Naive B cell (primary cell): ENCODE measurements around the gene PNMA6F. TPM values are rescaled to one million over a fixed set of nuclear protein-coding genes. Genes with fewer than 3 reads are reported as not detected.
A peak's percentile ranks its signal among the peaks of the same experiment; 100 is the strongest.

Source experiments
- ATAC-seq, 2 donors: fragments of 150-1000 bp; cut with Tn5 transposase; 2 replicates each; pipeline ENCODE4 v1.10.0; 2021; ENCODE audit warnings: low read depth in 2 of 2, mild to moderate bottlenecking in 2 of 2, moderate library complexity in 2 of 2
- DNase-seq: peaks from one replicate; pipeline ENCODE4 v3.0.0; 2022
- H3K27ac Mint-ChIP-seq, 6 donors: one replicate each; pipeline ENCODE4 v1.8.0; 2020 to 2022; ENCODE audit warnings: mild to moderate bottlenecking in 6 of 6, mixed read lengths in 6 of 6, moderate library complexity in 5 of 6, inconsistent platforms in 2 of 6
- H3K27me3 Mint-ChIP-seq, 3 donors: one replicate each; pipeline ENCODE4 v1.8.0; 2021 to 2022; ENCODE audit warnings: mixed read lengths in 3 of 3, mild to moderate bottlenecking in 1 of 3
- H3K36me3 Mint-ChIP-seq, 2 donors: one replicate each; pipeline ENCODE4 v1.8.0; 2020 to 2022; ENCODE audit warnings: mixed read lengths in 2 of 2, inconsistent platforms in 1 of 2, mild to moderate bottlenecking in 1 of 2
- H3K4me1 Mint-ChIP-seq, 3 donors: one replicate each; pipeline ENCODE4 v1.8.0; 2020 to 2022; ENCODE audit warnings: mixed read lengths in 3 of 3, inconsistent platforms in 1 of 3, mild to moderate bottlenecking in 1 of 3, moderate library complexity in 1 of 3
- H3K4me3 Mint-ChIP-seq, 8 donors: one replicate each; pipeline ENCODE4 v1.8.0; 2020 to 2022; ENCODE audit warnings: mild to moderate bottlenecking in 8 of 8, mixed read lengths in 8 of 8, moderate library complexity in 8 of 8, inconsistent platforms in 2 of 8
- H3K9me3 Mint-ChIP-seq, 7 donors: one replicate each; pipeline ENCODE4 v1.8.0; 2020 to 2022; ENCODE audit warnings: mixed read lengths in 7 of 7, mild to moderate bottlenecking in 5 of 7, inconsistent platforms in 2 of 7, moderate library complexity in 1 of 7
- polyA plus RNA-seq, 6 donors: library from polyadenylated mRNA; unstranded; fragments of 300-500 nt; fragmentation: Illumina TruSeq; gene quantifications; one replicate each; pipeline ENCODE4 v1.2.3, GENCODE V29; 2021; ENCODE audit warnings: low read depth in 6 of 6

The PNMA6F gene
- polyA plus RNA-seq, 6 donors from 2014 or later = not detected

DNA sequence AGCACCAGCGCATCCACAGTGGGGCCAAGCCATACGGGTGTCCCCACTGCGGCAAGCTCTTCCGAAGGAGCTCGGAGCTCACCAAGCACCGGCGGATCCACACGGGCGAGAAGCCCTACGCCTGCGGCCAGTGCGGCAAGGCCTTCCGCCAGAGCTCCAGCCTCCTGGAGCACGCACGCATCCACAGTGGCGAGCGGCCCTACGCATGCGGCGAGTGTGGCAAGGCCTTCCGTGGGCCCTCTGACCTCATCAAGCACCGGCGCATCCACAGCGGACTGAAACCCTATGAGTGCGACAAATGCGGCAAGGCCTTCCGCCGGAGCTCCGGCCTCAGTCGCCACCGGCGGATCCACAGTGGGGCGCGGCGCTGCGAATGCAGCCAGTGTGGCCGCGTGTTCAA is 26.0 kb upstream of the PNMA6F start:
- ATAC-seq = no peak
- peaks cover 0 to 6% (median 0%) of the 10 kb centered on the region in 7 donors for H3K9me3 Mint-ChIP-seq
- H3K36me3 Mint-ChIP-seq = peaks cover 11 to 30% of the 10 kb centered on the region in 2 donors
- H3K27me3 Mint-ChIP-seq = no peaks in the 10 kb centered on the region
- H3K4me3 Mint-ChIP-seq = no peak overlapping the region
- H3K4me1 Mint-ChIP-seq = peaks cover 2 to 10% (median 5%) of the 10 kb centered on the region in 3 donors
- DNase-seq = no peak
- no peak overlapping the region for H3K27ac Mint-ChIP-seq

DNA sequence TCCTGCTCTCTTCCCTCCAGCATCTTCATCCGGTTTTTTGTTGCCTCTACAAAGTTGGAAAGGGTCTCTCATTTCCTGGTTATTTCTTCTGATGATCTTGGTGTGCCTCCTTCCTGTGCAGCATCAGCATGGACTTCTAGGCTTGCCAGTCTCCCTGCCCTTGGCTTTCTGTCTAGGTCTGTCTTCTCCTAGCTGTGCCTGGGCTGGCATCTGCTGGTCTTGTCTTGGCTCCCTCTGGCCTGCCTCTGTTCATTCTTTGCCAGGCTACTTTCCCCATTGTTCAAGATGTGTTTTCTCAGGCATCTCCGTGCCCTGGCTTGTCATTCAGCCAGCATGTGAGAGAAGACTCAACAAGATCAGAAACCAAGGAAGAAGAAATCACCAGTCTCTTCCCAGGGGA is 22.1 kb upstream of the PNMA6F start:
- peaks cover 18 to 32% (median 19%) of the 10 kb centered on the region in 3 donors for H3K4me1 Mint-ChIP-seq
- no peak for ATAC-seq
- no peak for DNase-seq
- no peak overlapping the region for H3K4me3 Mint-ChIP-seq
- peaks cover 25 to 51% of the 10 kb centered on the region in 2 donors for H3K36me3 Mint-ChIP-seq
- peaks cover 0 to 6% (median 3%) of the 10 kb centered on the region in 7 donors for H3K9me3 Mint-ChIP-seq
- H3K27ac Mint-ChIP-seq = peak overlapping the region in 1 of 6 donors; percentile 55
- no peaks in the 10 kb centered on the region for H3K27me3 Mint-ChIP-seq

DNA sequence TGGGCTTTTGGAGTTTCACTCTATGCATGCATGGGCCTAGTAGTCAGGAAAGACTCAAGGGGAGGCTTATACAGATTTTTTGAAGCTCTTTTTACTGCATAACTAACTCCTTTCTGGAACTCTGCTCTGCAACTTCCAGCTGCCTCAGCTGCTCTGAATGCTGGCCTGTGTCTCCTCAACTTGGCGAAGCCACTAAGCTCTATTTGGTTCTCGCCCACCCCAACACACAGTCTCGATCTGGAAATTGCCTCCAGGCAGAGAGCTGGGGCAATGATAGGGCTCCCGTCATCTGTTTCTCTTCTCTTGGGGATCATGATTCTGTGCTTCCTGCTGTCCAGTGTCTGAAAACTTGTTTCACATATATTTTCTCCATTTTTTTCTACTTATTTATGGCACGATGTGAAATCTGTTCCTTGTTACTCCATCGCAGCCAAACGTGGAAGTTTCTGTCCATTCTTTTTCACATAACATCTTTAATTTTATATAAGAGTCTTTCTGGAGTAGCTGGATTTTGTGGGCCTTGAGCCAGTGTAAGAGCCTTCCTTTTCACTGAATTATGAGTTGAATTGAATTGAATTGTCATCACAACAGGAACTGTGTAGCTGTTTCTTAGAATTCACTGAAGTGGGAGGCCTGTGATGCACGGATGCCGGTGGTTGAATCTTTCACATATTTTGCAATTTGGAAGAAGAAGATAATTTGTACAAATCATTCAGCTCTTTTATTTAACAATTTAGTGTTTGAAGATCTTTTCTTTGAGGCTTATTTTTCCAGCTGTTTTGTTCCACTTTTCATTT is 21.4 kb upstream of the PNMA6F start:
- H3K27ac Mint-ChIP-seq = peak overlapping the region in 2 of 6 donors; percentile 55 to 63
- ATAC-seq (no peak), DNase-seq (no peak)
- no peak overlapping the region for H3K4me3 Mint-ChIP-seq
- no peaks in the 10 kb centered on the region for H3K27me3 Mint-ChIP-seq
- peaks cover 21 to 35% (median 25%) of the 10 kb centered on the region in 3 donors for H3K4me1 Mint-ChIP-seq
- H3K36me3 Mint-ChIP-seq = peaks cover 25 to 51% of the 10 kb centered on the region in 2 donors
- peaks cover 0 to 6% (median 3%) of the 10 kb centered on the region in 7 donors for H3K9me3 Mint-ChIP-seq

DNA sequence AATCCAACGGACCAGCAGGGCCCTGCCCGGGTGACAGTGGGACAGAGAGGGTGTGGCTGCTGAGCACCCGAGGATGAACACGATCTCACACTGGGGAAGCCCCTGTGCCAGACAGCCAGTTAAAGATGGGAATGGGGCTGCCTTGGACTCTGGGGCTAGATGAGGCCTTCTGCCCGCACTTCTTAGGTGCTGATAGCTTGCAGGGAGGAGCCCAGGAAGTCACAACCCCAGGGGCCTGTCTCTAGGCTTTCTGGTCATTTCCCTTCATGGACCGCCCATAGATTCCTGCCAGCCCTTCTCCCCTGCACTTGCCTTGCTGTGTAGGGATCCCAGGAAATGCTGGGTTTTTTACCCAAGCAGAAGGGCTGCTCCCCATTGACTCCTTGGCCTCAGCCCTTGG is 18.5 kb upstream of the PNMA6F start:
- Mint-ChIP-seq H3K27ac (no peak overlapping the region), H3K9me3 (peaks cover 0 to 5% (median 2%) of the 10 kb centered on the region in 7 donors), H3K4me1 (peaks cover 31 to 52% (median 49%) of the 10 kb centered on the region in 3 donors), H3K36me3 (peaks cover 25 to 33% of the 10 kb centered on the region in 2 donors), H3K4me3 (no peak overlapping the region), H3K27me3 (no peaks in the 10 kb centered on the region)
- no peak for DNase-seq
- no peak for ATAC-seq

DNA sequence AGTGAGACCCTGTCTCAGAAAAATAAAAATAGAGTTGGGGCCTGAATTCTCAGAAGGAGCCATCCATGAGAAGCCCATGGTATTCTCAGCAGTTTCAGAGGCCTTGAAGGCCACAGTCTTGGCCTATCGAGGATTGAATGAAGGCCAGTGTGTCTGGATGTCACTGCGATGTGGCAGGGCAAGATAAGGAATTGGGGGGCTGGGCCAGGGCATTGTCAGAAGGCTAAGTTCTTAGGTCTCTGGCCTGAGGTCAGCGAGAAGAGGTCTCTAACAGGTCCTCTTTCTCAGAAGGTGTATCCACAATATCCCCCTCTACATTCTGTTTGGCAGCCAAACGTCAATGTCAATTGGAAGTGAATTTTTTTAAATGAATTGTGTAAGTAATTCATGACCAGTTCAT is 18.1 kb upstream of the PNMA6F start:
- Mint-ChIP-seq H3K36me3 (peaks cover 25 to 31% of the 10 kb centered on the region in 2 donors), H3K27ac (peak overlapping the region in 2 of 6 donors; percentile 18 to 60), H3K4me1 (peaks cover 34 to 56% (median 53%) of the 10 kb centered on the region in 3 donors)

DNA sequence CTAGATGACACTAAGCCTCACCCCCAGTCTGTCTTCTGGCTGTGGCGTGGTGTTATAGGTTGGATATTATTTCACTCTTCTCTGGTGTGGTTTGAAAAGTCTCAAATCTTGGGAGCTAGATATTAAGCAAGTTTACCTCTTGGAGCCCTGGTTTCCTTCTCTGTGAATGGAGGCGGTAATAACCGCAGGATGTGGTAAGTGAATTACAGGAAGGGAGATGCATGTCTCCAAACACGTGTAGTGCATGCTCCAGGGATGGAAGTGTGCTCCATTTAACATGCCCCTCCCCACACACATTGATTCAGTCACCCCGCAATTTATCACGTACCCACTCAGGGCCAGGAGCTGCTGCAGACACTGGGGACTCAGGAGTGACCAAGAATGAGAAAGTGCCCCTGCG is 17.3 kb upstream of the PNMA6F start:
- Mint-ChIP-seq H3K9me3 (peaks cover 0 to 5% (median 2%) of the 10 kb centered on the region in 7 donors), H3K27me3 (no peaks in the 10 kb centered on the region), H3K27ac (peak overlapping the region in 1 of 6 donors; percentile 60), H3K36me3 (peaks cover 23 to 28% of the 10 kb centered on the region in 2 donors), H3K4me1 (peaks cover 33 to 57% (median 53%) of the 10 kb centered on the region in 3 donors), H3K4me3 (peak overlapping the region in 2 of 8 donors; percentile 26 to 29)
- DNase-seq (no peak), ATAC-seq (no peak)

More for the DNA sequence above, 18.1 kb upstream of the PNMA6F start:
- Mint-ChIP-seq H3K27me3 (no peaks in the 10 kb centered on the region), H3K9me3 (peaks cover 0 to 5% (median 2%) of the 10 kb centered on the region in 7 donors), H3K4me3 (peak overlapping the region in 1 of 8 donors; percentile 24)
- ATAC-seq (no peak), DNase-seq (no peak)

DNA sequence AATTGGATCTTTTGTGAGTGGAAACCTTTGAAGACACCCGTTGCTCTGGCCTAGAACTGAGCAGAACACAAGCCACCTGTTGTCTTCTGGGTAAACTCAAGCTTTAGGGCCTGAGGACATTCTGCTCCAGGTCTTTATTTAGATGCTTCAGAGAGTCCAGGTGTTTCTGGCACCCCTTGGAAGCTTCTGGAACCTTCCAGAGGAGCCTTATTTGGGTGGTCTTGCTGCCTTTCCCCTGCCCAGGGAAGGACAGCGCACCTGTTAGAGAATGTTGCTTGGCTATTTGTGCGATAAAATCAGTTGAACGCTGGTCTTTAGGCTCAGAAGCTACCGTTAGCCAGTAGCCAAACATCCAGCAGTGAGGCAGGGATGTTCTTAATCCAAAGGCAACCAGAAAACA is 15.4 kb upstream of the PNMA6F start:
- ATAC-seq = no peak
- H3K36me3 Mint-ChIP-seq = peaks cover 15 to 16% of the 10 kb centered on the region in 2 donors
- H3K4me1 Mint-ChIP-seq = peaks cover 33 to 56% (median 53%) of the 10 kb centered on the region in 3 donors
- peak overlapping the region in 2 of 8 donors; percentile 40 to 84 for H3K4me3 Mint-ChIP-seq
- DNase-seq = no peak
- no peaks in the 10 kb centered on the region for H3K27me3 Mint-ChIP-seq
- H3K9me3 Mint-ChIP-seq = peaks cover 0 to 6% (median 0%) of the 10 kb centered on the region in 7 donors
- H3K27ac Mint-ChIP-seq = peak overlapping the region in 1 of 6 donors; percentile 54

DNA sequence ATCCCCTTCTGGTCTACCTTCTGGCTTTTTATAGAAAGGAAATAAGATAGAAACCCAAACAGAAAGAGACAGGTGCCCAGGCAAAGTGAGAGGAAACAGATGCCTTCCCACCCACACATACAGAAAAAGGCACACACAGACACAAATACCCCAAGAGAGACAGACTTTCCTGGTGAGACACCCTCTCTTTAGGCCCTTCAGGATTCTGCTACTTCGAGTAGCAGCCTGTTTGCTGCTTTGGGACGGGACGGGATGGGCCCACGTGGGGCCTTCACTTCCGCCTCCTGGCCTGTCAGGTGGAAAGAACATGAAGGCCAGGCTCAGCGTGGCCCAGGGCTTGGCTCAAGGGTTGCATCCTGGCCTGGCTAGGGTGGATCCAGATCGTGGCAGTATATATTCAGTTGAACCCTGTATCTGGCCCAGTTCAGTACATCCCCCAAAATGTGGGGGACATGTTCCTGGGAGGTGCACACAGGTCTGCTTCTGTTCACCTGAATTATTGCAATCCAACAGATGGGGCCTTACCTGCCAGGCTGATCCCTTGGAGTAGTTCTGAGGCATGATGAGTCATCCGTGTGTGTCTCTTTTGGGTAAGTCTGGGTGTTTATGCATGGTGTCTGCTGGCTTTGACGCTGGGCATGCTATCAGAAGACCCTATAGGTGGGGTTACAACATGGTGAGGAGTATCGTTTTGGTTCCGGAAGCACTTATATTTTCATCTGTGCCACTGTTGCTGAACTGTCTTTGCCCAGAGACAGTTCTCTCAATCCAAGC is 14.7 kb upstream of the PNMA6F start:
- Mint-ChIP-seq H3K4me1 (peaks cover 33 to 51% (median 49%) of the 10 kb centered on the region in 3 donors), H3K27me3 (no peaks in the 10 kb centered on the region), H3K27ac (peak overlapping the region in 5 of 6 donors; percentile 23 to 92 (median 81)), H3K9me3 (peaks cover 0 to 4% (median 0%) of the 10 kb centered on the region in 7 donors), H3K4me3 (peak overlapping the region; percentile 76 to 92 (median 80)), H3K36me3 (peaks cover 8 to 9% of the 10 kb centered on the region in 2 donors)
- ATAC-seq (peak; percentile 22 to 31), DNase-seq (peak; percentile 39)

DNA sequence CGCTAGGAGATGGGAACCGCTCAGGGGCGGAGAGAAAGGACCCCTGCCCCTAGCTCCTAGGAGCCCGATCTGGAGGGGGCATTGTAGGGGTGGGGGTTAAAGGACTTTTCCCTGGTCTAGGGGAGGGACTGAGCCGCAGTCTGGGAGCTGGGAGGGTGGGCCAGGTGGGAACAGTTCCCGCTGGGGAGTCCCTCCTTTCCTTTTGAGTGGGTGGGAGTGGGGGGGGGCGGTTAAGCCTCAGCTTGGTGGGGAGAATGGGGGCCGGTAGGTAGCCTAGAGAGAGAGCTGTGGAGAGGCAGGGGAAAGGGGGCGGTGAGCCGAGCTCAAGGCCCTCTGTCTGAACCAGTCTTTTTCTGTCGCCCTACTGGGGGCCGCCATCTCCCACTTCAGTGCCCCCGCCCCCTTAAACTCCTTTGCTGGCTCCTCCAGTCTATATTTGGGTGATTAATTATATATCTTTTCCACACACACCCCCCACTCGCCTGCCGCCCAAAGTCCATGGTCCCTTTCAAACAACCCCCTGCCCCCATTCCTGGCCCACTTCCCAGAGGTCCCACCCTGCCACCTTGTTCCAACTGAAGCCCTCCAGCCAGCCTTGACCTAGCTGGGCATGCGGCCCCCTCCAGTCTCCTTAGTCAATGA is 13.2 kb upstream of the PNMA6F start:
- peak overlapping the region in 4 of 6 donors; percentile 72 to 93 (median 90) for H3K27ac Mint-ChIP-seq
- H3K4me1 Mint-ChIP-seq = peaks cover 24 to 41% (median 36%) of the 10 kb centered on the region in 3 donors

DNA sequence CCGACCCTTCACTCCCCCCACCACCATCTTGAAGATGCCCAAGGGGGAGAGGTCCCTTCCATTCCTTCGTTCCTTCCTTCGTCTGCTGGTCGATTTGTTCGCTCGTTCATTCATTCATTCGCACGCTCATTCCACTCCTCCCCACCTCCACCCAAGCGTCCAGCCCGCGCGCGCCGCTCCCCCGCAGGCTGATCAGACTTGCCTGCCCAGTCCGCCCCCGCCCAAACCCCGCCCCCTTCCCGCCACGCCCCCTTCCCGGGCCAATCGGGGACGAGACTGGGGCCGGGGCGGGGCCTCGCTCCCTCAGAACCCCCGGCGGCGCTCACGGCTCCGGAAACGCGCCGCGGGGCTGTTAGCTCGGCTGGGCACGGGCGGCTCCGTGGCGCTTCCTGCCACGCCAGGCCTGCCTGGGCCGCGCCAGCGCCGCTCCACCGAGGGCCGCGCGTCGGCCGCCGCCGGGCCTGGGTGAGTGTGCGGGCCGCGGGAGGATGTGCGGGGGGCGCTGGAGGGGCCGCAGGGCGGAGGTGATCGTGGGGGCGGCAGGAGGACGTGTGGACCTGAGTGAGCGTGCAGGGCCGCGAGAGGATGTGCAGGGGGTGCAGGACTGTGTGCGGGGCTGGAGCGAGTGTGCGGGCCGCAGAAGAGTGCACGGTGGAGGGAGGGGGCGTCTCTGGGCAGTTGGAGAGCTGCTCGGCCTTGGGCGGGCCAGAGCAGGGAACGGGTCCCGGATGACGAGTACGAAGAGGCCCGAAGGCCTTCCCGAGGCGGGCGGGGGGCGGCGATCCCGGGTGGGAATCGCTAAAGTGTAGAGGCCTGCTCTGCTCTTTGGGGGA is 12.5 kb upstream of the PNMA6F start, which contains the start of gene ZNF275:
Gene ZNF275, plus strand, starts transcription at position 333 of the 833 bp plus-strand sequence. CDS start 2,527 bp downstream, outside the sequence.
- Mint-ChIP-seq H3K36me3 (peaks cover 0 to under 1% of the 10 kb centered on the region in 2 donors), H3K4me3 (peak within 1 kb of the TSS; percentile 76 to 95 (median 88)), H3K9me3 (peaks cover 0 to 6% (median 0%) of the 10 kb centered on the region in 7 donors), H3K4me1 (peaks cover 24 to 38% (median 33%) of the 10 kb centered on the region in 3 donors), H3K27ac (peak within 1 kb of the TSS in 4 of 6 donors; percentile 72 to 93 (median 92)), H3K27me3 (no peaks in the 10 kb centered on the region)
- DNase-seq = peak; percentile 83
- peak; percentile 94 for ATAC-seq

More for the DNA sequence above, 13.2 kb upstream of the PNMA6F start:
- Mint-ChIP-seq H3K4me3 (peak overlapping the region; percentile 76 to 95 (median 82)), H3K36me3 (no peaks in the 10 kb centered on the region), H3K27me3 (no peaks in the 10 kb centered on the region), H3K9me3 (peaks cover 0 to 4% (median 0%) of the 10 kb centered on the region in 7 donors)
- DNase-seq (no peak), ATAC-seq (no peak)

DNA sequence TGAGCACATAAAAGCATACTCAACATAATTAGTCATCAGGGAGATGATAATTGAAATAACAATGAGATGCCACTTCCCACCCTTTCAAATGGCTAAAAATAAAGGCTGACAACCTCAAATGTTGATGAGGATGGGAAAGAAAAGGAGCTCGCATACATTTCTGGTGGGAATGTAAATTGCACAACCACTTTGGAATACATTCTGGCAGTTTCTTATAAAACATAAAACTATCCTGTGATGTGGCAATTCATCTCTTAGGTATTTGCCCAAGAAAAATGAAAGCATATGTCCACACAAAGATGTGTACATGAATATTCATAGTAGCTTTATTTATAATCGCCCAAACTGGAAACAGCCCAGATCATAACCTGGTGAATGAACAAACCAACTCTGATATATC is 11.7 kb upstream of the PNMA6F start:
- Mint-ChIP-seq H3K4me1 (peaks cover 24 to 31% (median 28%) of the 10 kb centered on the region in 3 donors), H3K36me3 (peaks cover 0 to 8% of the 10 kb centered on the region in 2 donors), H3K9me3 (peaks cover 4 to 14% (median 8%) of the 10 kb centered on the region in 7 donors), H3K27ac (peak overlapping the region in 2 of 6 donors; percentile 72 to 93), H3K4me3 (peak overlapping the region in 6 of 8 donors; percentile 76 to 91 (median 82)), H3K27me3 (peaks cover 0 to 5% (median 3%) of the 10 kb centered on the region in 3 donors)
- no peak for ATAC-seq
- DNase-seq = no peak

DNA sequence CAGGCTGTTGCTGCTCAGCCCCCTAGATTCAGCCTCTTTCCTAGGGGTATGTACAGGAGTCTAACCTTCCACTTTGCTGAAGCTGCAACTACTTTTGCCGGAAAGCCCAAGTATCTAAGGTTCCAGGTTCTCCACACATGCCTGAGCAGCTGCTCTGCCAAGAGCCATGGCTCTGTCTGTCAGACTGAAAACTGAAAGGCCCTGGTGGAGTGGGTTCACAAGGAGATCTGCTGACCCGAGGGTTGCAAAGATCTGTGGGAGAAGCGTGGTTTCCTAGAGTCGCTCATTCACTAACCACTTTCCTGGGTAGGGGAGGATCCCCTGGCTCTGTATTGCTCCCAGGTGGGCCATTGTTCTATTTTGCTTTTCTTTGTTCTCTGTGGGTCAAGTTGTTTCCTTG is 6.0 kb upstream of the PNMA6F start:
- Mint-ChIP-seq H3K36me3 (peaks cover 0 to 13% of the 10 kb centered on the region in 2 donors), H3K27me3 (peaks cover 8 to 26% (median 19%) of the 10 kb centered on the region in 3 donors), H3K27ac (no peak overlapping the region), H3K4me1 (peaks cover 0 to 8% (median 0%) of the 10 kb centered on the region in 3 donors), H3K4me3 (peak overlapping the region in 1 of 8 donors; percentile 3), H3K9me3 (peaks cover 4 to 41% (median 14%) of the 10 kb centered on the region in 7 donors)
- DNase-seq (no peak), ATAC-seq (no peak)
